ENCODE measurements around the gene PHACTR2.

DNA sequence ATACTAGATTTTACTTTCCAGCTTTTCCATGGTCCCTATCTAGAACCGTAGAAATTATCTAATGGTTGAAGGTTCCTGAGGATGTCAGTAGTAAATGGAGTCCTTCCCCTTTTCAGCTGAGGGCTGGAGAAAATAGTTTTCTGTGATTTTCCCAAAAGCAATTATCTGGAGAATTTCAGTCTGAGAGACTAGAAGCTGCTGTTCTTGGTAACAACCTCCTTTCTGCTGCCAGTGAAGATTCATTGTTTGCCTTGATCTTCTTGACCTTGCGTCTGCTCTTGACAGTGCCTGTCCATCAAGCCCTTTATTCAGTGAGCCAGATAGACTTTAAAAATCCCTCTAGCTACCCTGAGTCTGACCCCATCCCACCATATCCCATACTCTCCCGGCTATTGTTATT, 73.1 kb downstream of the PHACTR2 start:
- TF ChIP-seq, protein P1, sequence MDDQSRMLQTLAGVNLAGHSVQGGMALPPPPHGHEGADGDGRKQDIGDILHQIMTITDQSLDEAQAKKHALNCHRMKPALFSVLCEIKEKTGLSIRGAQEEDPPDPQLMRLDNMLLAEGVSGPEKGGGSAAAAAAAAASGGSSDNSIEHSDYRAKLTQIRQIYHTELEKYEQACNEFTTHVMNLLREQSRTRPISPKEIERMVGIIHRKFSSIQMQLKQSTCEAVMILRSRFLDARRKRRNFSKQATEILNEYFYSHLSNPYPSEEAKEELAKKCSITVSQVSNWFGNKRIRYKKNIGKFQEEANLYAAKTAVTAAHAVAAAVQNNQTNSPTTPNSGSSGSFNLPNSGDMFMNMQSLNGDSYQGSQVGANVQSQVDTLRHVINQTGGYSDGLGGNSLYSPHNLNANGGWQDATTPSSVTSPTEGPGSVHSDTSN (IDR thresholded peaks at IDR 0.05; ENCODE audit: insufficient replicate concordance, low read depth, low read length), result no peak
- TF ChIP-seq YY1 (IDR thresholded peaks at IDR 0.05; ENCODE audit: low read depth, low read length) (no peak), CBFB (IDR thresholded peaks at IDR 0.05; ENCODE audit: low read depth) (no peak), CREB1 (IDR thresholded peaks at IDR 0.05; ENCODE audit: low read depth) (no peak), BHLHE40 (IDR thresholded peaks at IDR 0.05; ENCODE audit: borderline replicate concordance in 1 of 2, low read depth in 2 of 2, low read length in 1 of 2) (no peak), ZNF207 (IDR thresholded peaks at IDR 0.05; ENCODE audit: borderline replicate concordance) (no peak), SRF (IDR thresholded peaks at IDR 0.05; ENCODE audit: low read depth in 2 of 2, low read length in 2 of 2) (no peak)
